Mucosa of stomach (tissue), 1 donor: ENCODE results near the gene IDI2.

Experiments
- H3K27me3 ChIP-seq: one replicate; pipeline ENCODE4 v1.7.0; 2013; ENCODE audit warnings: mild to moderate bottlenecking, low read length; ENCODE audit not compliant: control insufficient read depth, insufficient read depth
- H3K36me3 ChIP-seq: one replicate; pipeline ENCODE4 v1.7.0; 2013; ENCODE audit warnings: low read length; ENCODE audit not compliant: control insufficient read depth, insufficient read depth
- H3K4me1 ChIP-seq: one replicate; pipeline ENCODE4 v1.7.0; 2013; ENCODE audit warnings: mild to moderate bottlenecking, low read length; ENCODE audit not compliant: control insufficient read depth, insufficient read depth
- H3K4me3 ChIP-seq: one replicate; pipeline ENCODE4 v1.7.0; 2013; ENCODE audit warnings: low read length
- H3K9ac ChIP-seq: one replicate; pipeline ENCODE4 v1.7.0; 2013; ENCODE audit warnings: mild to moderate bottlenecking, low read length, moderate library complexity
- H3K9me3 ChIP-seq: one replicate; pipeline ENCODE4 v1.7.0; 2013; ENCODE audit warnings: mild to moderate bottlenecking, low read length, moderate library complexity; ENCODE audit not compliant: control insufficient read depth
- donor health status: Pancreatic carcinoma.

IDI2 gene

DNA sequence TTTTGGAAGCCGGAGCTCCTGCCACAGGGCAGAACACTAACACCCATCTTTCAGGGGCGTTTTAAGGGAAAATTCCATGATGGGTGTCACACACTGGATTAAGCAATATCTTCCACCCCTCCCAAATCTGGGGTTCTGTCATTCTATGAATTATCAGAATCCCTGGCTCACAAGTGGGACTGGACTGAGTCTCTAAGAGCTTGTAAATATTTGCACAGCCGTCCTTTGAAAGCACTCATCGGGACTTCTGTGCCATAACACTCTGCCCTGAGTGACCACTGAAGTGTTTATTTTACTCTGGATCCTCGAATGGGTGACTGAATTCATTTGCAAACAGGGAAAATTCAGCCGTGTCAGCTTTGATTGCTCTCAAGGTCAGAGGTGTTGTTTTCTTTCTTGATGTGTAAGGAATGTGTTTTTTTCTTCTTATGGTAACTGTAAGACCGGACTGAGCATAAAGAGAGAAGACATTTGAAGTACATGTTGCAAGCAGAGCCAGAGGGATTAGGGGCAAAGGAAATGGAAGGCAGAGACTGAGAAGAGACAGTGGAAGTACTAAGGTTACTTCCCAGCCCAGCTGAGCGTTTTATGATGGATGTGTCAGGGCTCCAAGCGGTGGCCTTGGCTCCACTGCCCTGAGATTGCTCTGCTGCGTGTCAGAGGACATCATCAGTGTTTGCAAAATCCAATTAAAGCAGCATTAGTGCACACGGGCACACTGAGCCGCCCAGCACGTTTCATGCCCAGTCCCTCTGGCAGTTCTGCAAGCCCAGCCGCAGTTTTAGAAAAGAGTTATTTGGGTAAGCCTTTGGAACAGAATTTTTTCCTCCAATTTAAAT lies 55.1 kb downstream of the IDI2 start:
- no peaks in the 10 kb centered on the region for H3K9me3 ChIP-seq
- peaks cover 3% of the 10 kb centered on the region for H3K27me3 ChIP-seq
- H3K9ac ChIP-seq: peak overlapping the region; percentile 24
- no peak overlapping the region for H3K4me3 ChIP-seq
- H3K36me3 ChIP-seq: no peaks in the 10 kb centered on the region
- peaks cover 57% of the 10 kb centered on the region for H3K4me1 ChIP-seq

DNA sequence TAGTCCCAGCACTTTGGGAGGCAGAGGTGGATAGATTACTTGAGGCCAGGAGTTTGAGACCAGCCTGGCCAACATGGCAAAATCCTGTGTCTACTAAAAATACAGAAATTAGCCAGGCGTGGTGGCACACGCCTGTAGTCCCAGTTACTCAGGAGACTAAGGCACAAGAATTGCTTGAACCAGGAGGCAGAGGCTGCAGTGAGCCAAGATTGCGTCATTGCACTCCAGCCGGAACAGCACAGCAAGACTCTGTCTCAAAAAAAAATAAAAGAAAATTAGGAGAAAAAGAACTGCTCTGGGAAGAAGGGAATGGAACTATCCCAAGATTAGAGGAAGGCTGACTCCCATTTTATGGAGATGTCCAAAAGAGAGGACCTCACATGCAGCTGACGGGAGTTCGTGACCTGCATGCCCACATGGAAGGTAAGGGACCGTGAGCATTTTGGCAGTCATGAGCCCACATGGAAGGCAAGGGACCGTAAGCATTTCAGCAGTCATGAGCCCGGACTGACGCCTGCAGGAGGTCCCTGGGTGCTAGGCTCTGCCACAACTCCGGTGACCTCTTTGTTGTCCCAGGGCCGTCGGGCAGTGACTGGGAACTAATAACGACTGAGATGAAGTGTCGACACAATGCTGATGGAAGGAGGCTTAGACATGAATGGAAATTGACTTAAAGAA lies 56.0 kb downstream of the IDI2 start:
- H3K4me3 ChIP-seq: no peak overlapping the region
- H3K27me3 ChIP-seq: peaks cover 3% of the 10 kb centered on the region
- peaks cover 48% of the 10 kb centered on the region for H3K4me1 ChIP-seq
- no peaks in the 10 kb centered on the region for H3K36me3 ChIP-seq
- H3K9me3 ChIP-seq: no peaks in the 10 kb centered on the region
- no peak overlapping the region for H3K9ac ChIP-seq
